ENCODE data around the gene PNPO. TPM values are rescaled to one million over a fixed set of nuclear protein-coding genes. Genes with fewer than 3 reads are reported as not detected.

The PNPO gene
- total RNA-seq, 1 experiment from 2014 or later: 57.5 TPM

GRCh38 chr17:47993964-47994363 is 52.6 kb downstream of the PNPO start:
- no peak for DNase-seq
- Histone ChIP-seq H3K4me1 (ENCODE audit: insufficient read depth, low read length) (peaks cover under 1% of the 10 kb centered on the region; the same call in 1 of the 2 replicates), H3K79me2 (ENCODE audit: low read length) (no peaks in the 10 kb centered on the region), H4K20me1 (ENCODE audit: low read length) (no peaks in the 10 kb centered on the region), H3K9me2 (replicated peaks; ENCODE audit: low read length) (no peaks in the 10 kb centered on the region), H2AFZ (ENCODE audit: low read length) (no peak overlapping the region), H3K9me3 (ENCODE audit: low read length) (no peaks in the 10 kb centered on the region), H3K4me3 (ENCODE audit: low read length) (no peak overlapping the region), H3K27me3 (ENCODE audit: low read length) (no peaks in the 10 kb centered on the region), H3K9ac (ENCODE audit: low read length) (no peak overlapping the region), H3F3A (ENCODE audit: low read length, unreplicated experiment) (no peaks in the 10 kb centered on the region), H3K36me3 (ENCODE audit: low read depth, low read length) (no peaks in the 10 kb centered on the region), H3K4me2 (ENCODE audit: low read length) (no peak overlapping the region), H3K27ac (ENCODE audit: low read length) (no peak overlapping the region)
- no TSS peak for BruUV-seq (replicated peaks)
- TF ChIP-seq EZH2phosphoT487 (IDR thresholded peaks at IDR 0.05; ENCODE audit: borderline replicate concordance, low read length) (no peak), EZH2 (IDR thresholded peaks at IDR 0.05; ENCODE audit: low read length, unreplicated experiment) (no peak), CTCF (conservative IDR thresholded peaks at IDR 0.05; ENCODE audit: low read depth, low read length) (no peak)
- intact Hi-C loops (cut with micrococcal nuclease): no loop called here
- ATAC-seq: no peak
- CTCF ChIA-PET: interaction anchor here (0.8 kb wide), 1 partner anchor 24 kb away, joined by 3 read pairs; no protein-coding TSS in a partner anchor
- POLR2A ChIA-PET (ENCODE audit: unreplicated experiment): interaction anchor here (0.5 to 0.6 kb wide), 2 partner anchors 52 to 620 kb away, joined by 7 to 12 read pairs; no protein-coding TSS in a partner anchor

GRCh38 chr17:47994724-47995123 is 53.4 kb downstream of the PNPO start:
- no peaks in the 10 kb centered on the region for H3K79me2 ChIP-seq (ENCODE audit: low read length)
- no peak for TF ChIP-seq EZH2 (IDR thresholded peaks at IDR 0.05; ENCODE audit: low read length, unreplicated experiment)
- no peak for TF ChIP-seq CTCF (conservative IDR thresholded peaks at IDR 0.05; ENCODE audit: low read depth, low read length)
- no peak for TF ChIP-seq EZH2phosphoT487 (IDR thresholded peaks at IDR 0.05; ENCODE audit: borderline replicate concordance, low read length)
- no TSS peak for BruUV-seq (replicated peaks)
- no peaks in the 10 kb centered on the region for H3K36me3 ChIP-seq (ENCODE audit: low read depth, low read length)
- H3K4me3 ChIP-seq (ENCODE audit: low read length): no peak overlapping the region
- H4K20me1 ChIP-seq (ENCODE audit: low read length): no peaks in the 10 kb centered on the region
- H3K9me3 ChIP-seq (ENCODE audit: low read length): no peaks in the 10 kb centered on the region
- H3K9ac ChIP-seq (ENCODE audit: low read length): no peak overlapping the region
- no peak overlapping the region for H2AFZ ChIP-seq (ENCODE audit: low read length)
- intact Hi-C loops (cut with micrococcal nuclease): no loop called here
- POLR2A ChIA-PET (ENCODE audit: unreplicated experiment): no interaction called here
- no peaks in the 10 kb centered on the region for H3K9me2 ChIP-seq (replicated peaks; ENCODE audit: low read length)
- CTCF ChIA-PET: no interaction called here
- peaks cover 8% of the 10 kb centered on the region; the same call in 1 of the 2 replicates for H3K4me1 ChIP-seq (ENCODE audit: insufficient read depth, low read length)
- ATAC-seq (no peak), DNase-seq (no peak)
- no peaks in the 10 kb centered on the region for H3F3A ChIP-seq (ENCODE audit: low read length, unreplicated experiment)
- H3K27ac ChIP-seq (ENCODE audit: low read length): no peak overlapping the region
- no peak overlapping the region for H3K4me2 ChIP-seq (ENCODE audit: low read length)
- no peaks in the 10 kb centered on the region for H3K27me3 ChIP-seq (ENCODE audit: low read length)

GRCh38 chr17:47995241-47995935 is 54.0 kb downstream of the PNPO start:
- H2AFZ ChIP-seq (ENCODE audit: low read length): no peak overlapping the region
- H3F3A ChIP-seq (ENCODE audit: low read length, unreplicated experiment): no peaks in the 10 kb centered on the region
- no peaks in the 10 kb centered on the region for H3K79me2 ChIP-seq (ENCODE audit: low read length)
- no peak overlapping the region for H3K9ac ChIP-seq (ENCODE audit: low read length)
- H3K4me1 ChIP-seq (ENCODE audit: insufficient read depth, low read length): peaks cover 14% of the 10 kb centered on the region; the same call in 1 of the 2 replicates
- no peak for DNase-seq
- BruUV-seq (replicated peaks): no TSS peak
- no peaks in the 10 kb centered on the region for H3K27me3 ChIP-seq (ENCODE audit: low read length)
- H3K4me2 ChIP-seq (ENCODE audit: low read length): no peak overlapping the region
- no peak overlapping the region for H3K4me3 ChIP-seq (ENCODE audit: low read length)
- no peak for TF ChIP-seq EZH2 (IDR thresholded peaks at IDR 0.05; ENCODE audit: low read length, unreplicated experiment)
- no peak for TF ChIP-seq CTCF (conservative IDR thresholded peaks at IDR 0.05; ENCODE audit: low read depth, low read length)
- TF ChIP-seq EZH2phosphoT487 (IDR thresholded peaks at IDR 0.05; ENCODE audit: borderline replicate concordance, low read length): no peak
- no peaks in the 10 kb centered on the region for H3K9me2 ChIP-seq (replicated peaks; ENCODE audit: low read length)
- no peaks in the 10 kb centered on the region for H4K20me1 ChIP-seq (ENCODE audit: low read length)
- no peak overlapping the region for H3K27ac ChIP-seq (ENCODE audit: low read length)
- ChIA-PET POLR2A (ENCODE audit: unreplicated experiment) (no interaction called here), CTCF (no interaction called here)
- no peaks in the 10 kb centered on the region for H3K36me3 ChIP-seq (ENCODE audit: low read depth, low read length)
- no peak for ATAC-seq
- intact Hi-C loops (cut with micrococcal nuclease): no loop called here
- no peaks in the 10 kb centered on the region for H3K9me3 ChIP-seq (ENCODE audit: low read length)

All from PC-3 (cell line).